Fibroblast of lung (primary cell): ENCODE measurements around the gene SKIL.

Experiments
- CTCF ChIP-seq, 2 donors: IDR thresholded peaks in 1 of 2; conservative IDR thresholded peaks in 1 of 2; 1 replicate in 1 of 2; 2 replicates in 1 of 2; pipeline ENCODE4 v1.5.1; 2011 to 2012; ENCODE audit warnings: low read length in 2 of 2, control low read depth in 1 of 2, inconsistent platforms in 1 of 2, low read depth in 1 of 2, mild to moderate bottlenecking in 1 of 2
- EZH2 ChIP-seq: IDR thresholded peaks from 2 replicates; pipeline ENCODE4 v1.5.1; 2012; ENCODE audit warnings: low read length, control low read depth, mild to moderate bottlenecking; ENCODE audit errors: missing control alignments

- TF ChIP-seq CTCF (conservative IDR thresholded peaks at IDR 0.05 in 1 of 2, IDR thresholded peaks at IDR 0.05 in 1 of 2; ENCODE audit: low read depth in 1 of 2, low read length in 2 of 2): no peak
- TF ChIP-seq EZH2: no peak
Measured at GRCh38 chr3:170419557-170420087, 62.1 kb downstream of the SKIL start.
